Large intestine (tissue), 3 donors: ENCODE results near the gene MTRR. TPM values are rescaled to one million over a fixed set of nuclear protein-coding genes. Genes with fewer than 3 reads are reported as not detected.

ENCODE experiments used
- DNase-seq, 2 donors: peaks; one replicate each; pipeline versions ENCODE4 v3.0.0 to v3.0.0-alpha.2; 2013
- H3K27ac ChIP-seq: one replicate; pipeline ENCODE4 v1.5.1; 2013; ENCODE audit warnings: low read length
- H3K27me3 ChIP-seq: 2 replicates; pipeline ENCODE4 v1.6.1; 2013; ENCODE audit warnings: low read length; ENCODE audit not compliant: control insufficient read depth, insufficient read depth
- H3K36me3 ChIP-seq: 2 replicates; pipeline ENCODE4 v1.6.1; 2013; ENCODE audit warnings: low read length; ENCODE audit not compliant: control insufficient read depth, insufficient read depth
- H3K4me1 ChIP-seq: one replicate; pipeline ENCODE4 v1.6.1; 2013; ENCODE audit warnings: low read length; ENCODE audit not compliant: control insufficient read depth, insufficient read depth
- H3K4me3 ChIP-seq: one replicate; pipeline ENCODE4 v1.5.1; 2013; ENCODE audit warnings: low read length
- H3K9me3 ChIP-seq: one replicate; pipeline ENCODE4 v1.6.1; 2013; ENCODE audit warnings: mild to moderate bottlenecking, low read depth, low read length, moderate library complexity; ENCODE audit not compliant: control insufficient read depth
- WGBS: methylation state at CpG from one replicate; pipeline ENCODE4 v1.1.5; 2013; ENCODE audit warnings: low lambda C conversion rate; ENCODE audit not compliant: insufficient coverage; 5-methylcytosine and 5-hydroxymethylcytosine counted together
- polyA plus RNA-seq: library from polyadenylated mRNA; unstranded; fragments of 120-200 nt; gene quantifications from one replicate; pipeline ENCODE4 v1.2.1, GENCODE V29; 2013

Gene MTRR
- polyA plus RNA-seq, 1 donor = 48.1 TPM

- DNase-seq = no peak
- no peak overlapping the region for H3K27ac ChIP-seq
- peaks cover 24% of the 10 kb centered on the region for H3K27me3 ChIP-seq
- H3K4me3 ChIP-seq = no peak overlapping the region
- peaks cover 2% of the 10 kb centered on the region for H3K4me1 ChIP-seq
- H3K36me3 ChIP-seq = no peaks in the 10 kb centered on the region
- H3K9me3 ChIP-seq = no peaks in the 10 kb centered on the region
Observed at GRCh38 chr5:7844901-7845300, 24.0 kb upstream of the MTRR start.

- no peak for DNase-seq
- Histone ChIP-seq H3K27ac (no peak overlapping the region), H3K4me3 (no peak overlapping the region), H3K36me3 (no peaks in the 10 kb centered on the region), H3K9me3 (no peaks in the 10 kb centered on the region), H3K4me1 (peaks cover 3% of the 10 kb centered on the region), H3K27me3 (peaks cover 25% of the 10 kb centered on the region)
- WGBS = no CpG with 5 or more reads among the region's 7 CpGs
Observed at GRCh38 chr5:7845557-7845956, 23.4 kb upstream of the MTRR start.

- H3K9me3 ChIP-seq = peaks cover 3% of the 10 kb centered on the region
- H3K36me3 ChIP-seq = no peaks in the 10 kb centered on the region
- no CpG with 5 or more reads among the region's 5 CpGs for WGBS
- no peak overlapping the region for H3K27ac ChIP-seq
- no peak overlapping the region for H3K4me3 ChIP-seq
- H3K27me3 ChIP-seq = peaks cover 25% of the 10 kb centered on the region
- no peak for DNase-seq
- H3K4me1 ChIP-seq = peaks cover 3% of the 10 kb centered on the region
Observed at GRCh38 chr5:7846327-7846726, 22.6 kb upstream of the MTRR start.

DNA sequence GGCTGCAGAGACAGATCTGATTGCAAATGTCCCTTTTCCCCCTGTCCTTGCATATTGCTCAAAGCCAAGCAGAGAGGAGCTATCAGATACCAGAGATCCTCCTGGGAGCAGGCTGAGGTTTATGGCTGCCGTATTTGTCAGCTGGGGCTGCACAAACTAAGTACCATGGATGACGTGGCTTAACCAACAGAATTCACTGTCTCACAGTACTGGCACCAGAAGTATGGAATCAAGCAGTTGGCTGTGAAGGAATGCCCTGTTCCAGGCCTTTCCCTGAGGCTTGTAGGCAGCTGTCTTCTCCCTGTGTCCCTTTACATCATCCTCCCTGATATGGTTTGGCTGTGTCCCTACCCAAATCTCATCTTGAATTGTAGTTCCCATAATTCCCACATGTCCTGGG, 20.7 kb upstream of the MTRR start:
- Histone ChIP-seq H3K36me3 (no peaks in the 10 kb centered on the region), H3K27me3 (peaks cover 28% of the 10 kb centered on the region), H3K9me3 (peaks cover 3% of the 10 kb centered on the region), H3K27ac (no peak overlapping the region), H3K4me1 (peaks cover 3% of the 10 kb centered on the region), H3K4me3 (no peak overlapping the region)
- no CpG with 5 or more reads among the region's 2 CpGs for WGBS
- no peak for DNase-seq

DNA sequence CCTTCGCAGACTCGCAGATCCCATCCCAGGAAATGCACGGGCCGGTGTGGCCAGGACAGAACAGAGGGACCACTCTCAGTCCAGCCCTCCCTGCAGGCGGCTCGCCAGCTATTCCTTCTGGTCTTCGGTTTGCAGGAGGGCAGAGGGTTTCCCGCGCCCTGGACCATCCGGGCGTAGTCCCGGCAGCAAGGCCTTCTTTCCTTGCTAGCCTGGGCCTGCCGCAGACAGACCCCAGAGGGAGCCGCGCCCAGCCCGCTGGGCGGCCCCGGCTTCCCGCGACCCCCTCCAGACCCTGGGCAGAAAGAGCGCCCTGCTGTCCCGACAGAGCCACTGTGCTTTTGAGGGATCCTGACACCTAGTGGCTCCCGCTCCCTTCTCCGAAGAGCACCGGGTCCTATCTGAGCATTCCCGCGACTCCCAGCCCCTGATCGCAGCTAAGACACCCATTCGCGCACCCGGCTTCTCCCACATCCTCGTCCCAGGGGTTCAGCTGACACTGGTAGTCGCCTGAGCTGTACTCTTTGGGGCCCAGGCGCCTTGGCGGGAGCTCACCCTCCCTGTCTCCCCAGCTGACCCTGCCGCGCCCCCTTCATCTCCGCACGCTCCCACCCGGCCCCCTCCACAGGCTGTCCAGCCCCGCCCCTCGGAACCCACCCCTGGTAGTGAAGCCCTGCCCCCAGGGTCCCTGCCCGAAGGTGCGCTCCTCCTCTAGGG, 19.1 kb upstream of the MTRR start:
- H3K27me3 ChIP-seq = peaks cover 26% of the 10 kb centered on the region
- no peaks in the 10 kb centered on the region for H3K36me3 ChIP-seq
- H3K4me3 ChIP-seq = peak overlapping the region; percentile 15
- no peak overlapping the region for H3K27ac ChIP-seq
- peaks cover 3% of the 10 kb centered on the region for H3K4me1 ChIP-seq
- H3K9me3 ChIP-seq = peaks cover 3% of the 10 kb centered on the region
- WGBS = no CpG with 5 or more reads among the region's 44 CpGs
- DNase-seq = peak in 1 of 2 donors; percentile 32

DNA sequence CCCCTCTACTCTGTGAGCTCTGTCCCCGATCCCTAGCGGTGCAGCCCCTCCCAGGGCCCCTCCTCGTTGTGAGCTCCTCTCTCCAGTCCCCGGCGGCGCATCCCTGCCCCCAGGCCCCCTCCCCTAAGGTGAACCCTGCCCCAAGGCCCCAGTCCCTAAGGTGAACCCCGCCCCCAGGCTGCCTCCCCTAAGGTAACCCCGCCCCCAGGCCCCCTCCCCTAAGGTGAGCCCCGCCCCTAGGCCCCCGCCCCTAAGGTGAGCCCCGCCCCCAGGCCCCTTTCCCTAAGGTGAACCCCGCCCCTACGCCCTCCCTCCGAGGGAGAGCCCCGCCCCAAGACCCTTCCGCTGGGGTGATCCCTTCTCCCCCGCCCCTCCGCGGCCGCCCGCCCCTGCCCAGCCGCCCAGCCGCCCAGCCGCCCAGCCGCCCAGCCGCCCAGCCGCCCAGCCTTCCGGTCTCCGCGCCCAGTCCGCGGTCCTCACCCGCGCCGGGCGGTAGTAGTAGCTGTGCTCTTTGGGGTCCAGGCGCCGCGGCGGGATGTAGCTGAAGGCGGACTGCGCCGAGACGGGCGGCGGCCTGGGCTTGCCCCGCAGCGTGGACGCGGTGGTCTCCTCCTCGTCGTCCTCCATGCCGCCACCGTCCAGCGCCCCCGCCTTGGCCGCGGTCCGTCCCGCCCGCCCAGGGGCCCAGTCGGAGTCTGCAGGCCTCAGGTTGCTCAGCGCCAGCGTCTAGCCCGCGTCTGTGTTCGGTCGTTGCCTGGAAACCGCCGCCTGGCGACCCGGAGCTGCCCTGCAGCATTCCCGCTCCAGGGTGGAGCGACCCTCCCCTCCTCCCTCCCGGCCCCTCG, 18.3 kb upstream of the MTRR start, which contains the start of gene CFAP90:
TSS of gene CFAP90 (minus strand) at position 739 of the 845 bp plus-strand sequence. CDS start at position 627, 112 bp downstream.
- H3K36me3 ChIP-seq = no peaks in the 10 kb centered on the region
- no CpG with 5 or more reads among the region's 76 CpGs for WGBS
- peak; percentile 56 to 75 for DNase-seq
- H3K27me3 ChIP-seq = peaks cover 26% of the 10 kb centered on the region
- no peak within 1 kb of the TSS for H3K27ac ChIP-seq
- peaks cover 3% of the 10 kb centered on the region for H3K4me1 ChIP-seq
- peak within 1 kb of the TSS; percentile 30 for H3K4me3 ChIP-seq
- H3K9me3 ChIP-seq = peaks cover 3% of the 10 kb centered on the region

- Histone ChIP-seq H3K27ac (no peak overlapping the region), H3K4me1 (peaks cover 3% of the 10 kb centered on the region), H3K27me3 (peaks cover 26% of the 10 kb centered on the region), H3K36me3 (no peaks in the 10 kb centered on the region), H3K4me3 (peak overlapping the region; percentile 30), H3K9me3 (peaks cover 3% of the 10 kb centered on the region)
- no CpG with 5 or more reads among the region's 16 CpGs for WGBS
- DNase-seq = no peak
Observed at GRCh38 chr5:7851240-7851592, 17.7 kb upstream of the MTRR start.

DNA sequence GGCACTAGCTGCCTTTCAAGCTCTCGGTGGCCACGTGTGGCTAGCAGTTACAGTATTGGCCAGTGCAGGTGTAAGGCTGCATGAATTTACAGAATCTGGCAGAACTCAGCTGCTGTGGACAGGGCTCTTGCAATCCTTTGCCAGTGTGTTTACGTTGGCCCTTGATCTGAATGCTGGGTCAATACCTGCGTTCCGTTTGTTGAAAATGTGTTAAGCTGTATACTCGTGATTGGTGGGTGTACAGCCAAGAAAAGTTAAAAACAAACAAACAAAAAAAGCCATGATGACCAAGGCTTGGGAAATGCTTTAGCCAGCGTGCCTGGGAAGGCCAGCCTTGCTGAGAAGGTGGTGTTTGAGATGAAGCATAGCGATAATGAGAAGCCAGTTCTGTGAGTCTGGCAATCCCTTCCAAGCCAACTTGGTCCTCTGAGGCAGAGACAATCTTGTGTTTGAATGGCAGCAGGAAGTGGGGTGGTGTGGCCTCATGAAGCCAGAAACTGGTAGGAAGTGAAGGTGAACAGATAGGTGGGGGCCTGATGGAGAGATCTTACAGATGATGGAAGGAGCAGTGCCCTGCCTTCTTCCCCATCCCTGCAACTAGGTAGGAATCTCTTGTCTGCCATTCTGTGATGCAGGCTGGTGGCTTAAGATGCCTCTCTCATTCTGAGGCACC, 17.2 kb upstream of the MTRR start:
- H3K27ac ChIP-seq = no peak overlapping the region

GRCh38 chr5:7852542-7852941, 16.4 kb upstream of the MTRR start:
- H3K36me3 ChIP-seq = no peaks in the 10 kb centered on the region
- DNase-seq = no peak
- H3K27me3 ChIP-seq = peaks cover 24% of the 10 kb centered on the region
- no peak overlapping the region for H3K4me3 ChIP-seq
- no peak overlapping the region for H3K27ac ChIP-seq
- peaks cover 3% of the 10 kb centered on the region for H3K4me1 ChIP-seq
- 60% methylated on average over 1 of the region's 1 CpG for WGBS
- H3K9me3 ChIP-seq = peaks cover 3% of the 10 kb centered on the region

More for the DNA sequence above, 17.2 kb upstream of the MTRR start:
- peaks cover 3% of the 10 kb centered on the region for H3K9me3 ChIP-seq
- WGBS = 78% methylated on average over 3 of the region's 8 CpGs
- peaks cover 26% of the 10 kb centered on the region for H3K27me3 ChIP-seq
- DNase-seq = no peak
- H3K4me1 ChIP-seq = peaks cover 3% of the 10 kb centered on the region
- H3K4me3 ChIP-seq = no peak overlapping the region
- no peaks in the 10 kb centered on the region for H3K36me3 ChIP-seq

DNA sequence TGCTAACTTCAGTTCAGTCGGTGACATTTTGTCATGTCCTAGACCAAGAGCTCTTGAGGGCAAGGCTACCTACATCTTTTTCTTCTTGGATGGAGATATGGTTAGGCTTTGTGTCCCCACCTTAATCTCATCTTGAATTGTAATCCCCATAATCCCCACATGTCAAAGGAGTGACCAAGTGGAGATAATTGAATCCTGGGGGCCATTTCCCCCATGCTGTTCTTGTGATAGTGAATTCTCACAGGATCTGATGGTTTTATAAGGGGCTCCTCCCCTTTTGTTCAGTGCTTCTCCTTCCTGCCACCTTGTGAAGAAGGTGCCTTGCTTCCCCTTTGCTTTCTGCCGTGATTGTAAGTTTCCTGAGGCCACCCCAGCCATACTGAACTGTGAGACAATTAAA, 16.0 kb upstream of the MTRR start:
- no peaks in the 10 kb centered on the region for H3K36me3 ChIP-seq
- peaks cover 3% of the 10 kb centered on the region for H3K4me1 ChIP-seq
- DNase-seq = no peak
- H3K4me3 ChIP-seq = no peak overlapping the region
- H3K27ac ChIP-seq = no peak overlapping the region
- H3K9me3 ChIP-seq = peaks cover 3% of the 10 kb centered on the region
- H3K27me3 ChIP-seq = peaks cover 21% of the 10 kb centered on the region
- 60% methylated on average over 1 of the region's 2 CpGs for WGBS
